SU-DHL-6 (cell line): Measurements from ENCODE around the gene EPC1.

Experiments
- EZH2phosphoT487 ChIP-seq: fragments of 200-600 bp; sonication (generic), shearing (Covaris generic); conservative IDR thresholded peaks from 2 replicates; pipeline ENCODE4 v1.6.1; 2018; ENCODE audit warnings: mild to moderate bottlenecking, antibody characterized with exemption, low read length, moderate library complexity, mixed read lengths
- TF ChIP-seq, protein P1 (sequence below): fragments of 200-600 bp; sonication (generic); IDR thresholded peaks from one replicate; pipeline ENCODE4 v1.5.1; 2017; ENCODE audit warnings: antibody characterized with exemption, mild to moderate bottlenecking, low read length, moderate library complexity; ENCODE audit not compliant: insufficient read depth, poor library complexity, severe bottlenecking

DNA sequence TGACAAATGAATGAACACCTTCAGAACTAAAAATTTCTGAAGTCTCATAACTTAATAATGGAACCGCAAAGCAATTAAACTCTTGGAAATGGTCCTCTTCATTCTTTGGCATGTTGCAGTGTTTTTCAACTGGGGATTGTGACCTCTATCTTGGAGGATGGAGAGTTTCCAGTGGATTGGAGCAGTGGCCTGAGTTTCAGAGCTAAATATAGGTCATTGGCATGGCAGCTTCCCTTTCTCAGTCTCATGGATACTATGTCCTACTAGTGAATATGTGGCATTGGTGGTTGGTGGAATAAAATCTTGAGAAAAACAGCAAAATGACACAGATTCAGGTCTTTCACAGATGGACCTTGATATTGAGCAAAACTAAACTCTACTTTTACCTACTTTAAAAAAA, 24.1 kb upstream of the EPC1 start:
- TF ChIP-seq, protein P1, sequence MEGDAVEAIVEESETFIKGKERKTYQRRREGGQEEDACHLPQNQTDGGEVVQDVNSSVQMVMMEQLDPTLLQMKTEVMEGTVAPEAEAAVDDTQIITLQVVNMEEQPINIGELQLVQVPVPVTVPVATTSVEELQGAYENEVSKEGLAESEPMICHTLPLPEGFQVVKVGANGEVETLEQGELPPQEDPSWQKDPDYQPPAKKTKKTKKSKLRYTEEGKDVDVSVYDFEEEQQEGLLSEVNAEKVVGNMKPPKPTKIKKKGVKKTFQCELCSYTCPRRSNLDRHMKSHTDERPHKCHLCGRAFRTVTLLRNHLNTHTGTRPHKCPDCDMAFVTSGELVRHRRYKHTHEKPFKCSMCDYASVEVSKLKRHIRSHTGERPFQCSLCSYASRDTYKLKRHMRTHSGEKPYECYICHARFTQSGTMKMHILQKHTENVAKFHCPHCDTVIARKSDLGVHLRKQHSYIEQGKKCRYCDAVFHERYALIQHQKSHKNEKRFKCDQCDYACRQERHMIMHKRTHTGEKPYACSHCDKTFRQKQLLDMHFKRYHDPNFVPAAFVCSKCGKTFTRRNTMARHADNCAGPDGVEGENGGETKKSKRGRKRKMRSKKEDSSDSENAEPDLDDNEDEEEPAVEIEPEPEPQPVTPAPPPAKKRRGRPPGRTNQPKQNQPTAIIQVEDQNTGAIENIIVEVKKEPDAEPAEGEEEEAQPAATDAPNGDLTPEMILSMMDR = no peak
- no peak for TF ChIP-seq EZH2phosphoT487
